GM18526 (cell line): ENCODE measurements around the gene PPP3CA.

Source experiments
- POLR2A ChIP-seq: IDR thresholded peaks from 3 replicates; pipeline ENCODE4 v1.6.1; 2011; ENCODE audit not compliant: insufficient read length; ENCODE audit errors: extremely low read depth

PPP3CA gene

GRCh38 chr4:101258883-101259282, 88.4 kb downstream of the PPP3CA start:
- TF ChIP-seq POLR2A = no peak

DNA sequence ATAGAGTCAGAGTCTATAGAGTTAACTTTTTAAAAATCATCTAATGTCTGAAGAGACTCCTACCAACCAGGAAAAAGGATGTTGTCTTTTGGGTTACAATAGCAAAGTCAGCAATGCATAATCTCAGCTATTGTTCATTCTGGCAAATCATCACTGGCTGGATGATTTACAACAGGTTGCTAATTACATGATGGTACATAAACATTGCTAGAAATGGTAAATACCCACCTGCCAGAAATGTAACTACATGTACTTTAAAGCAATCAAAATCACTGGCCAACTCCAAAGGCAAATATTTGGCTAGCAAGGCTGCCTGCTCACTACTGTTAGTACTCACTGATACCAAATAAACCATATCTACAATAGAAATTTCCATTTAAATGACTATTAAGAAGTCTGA, 91.1 kb downstream of the PPP3CA start:
- no peak for TF ChIP-seq POLR2A

- no peak for TF ChIP-seq POLR2A
Observed at GRCh38 chr4:101254776-101255175, 92.5 kb downstream of the PPP3CA start.

GRCh38 chr4:101253121-101253520, 94.2 kb downstream of the PPP3CA start:
- no peak for TF ChIP-seq POLR2A

GRCh38 chr4:101252721-101253120, 94.6 kb downstream of the PPP3CA start:
- TF ChIP-seq POLR2A = no peak

- TF ChIP-seq POLR2A = no peak
Observed at GRCh38 chr4:101251261-101251660, 96.1 kb downstream of the PPP3CA start.

GRCh38 chr4:101244349-101244748, 103.0 kb downstream of the PPP3CA start:
- no peak for TF ChIP-seq POLR2A

DNA sequence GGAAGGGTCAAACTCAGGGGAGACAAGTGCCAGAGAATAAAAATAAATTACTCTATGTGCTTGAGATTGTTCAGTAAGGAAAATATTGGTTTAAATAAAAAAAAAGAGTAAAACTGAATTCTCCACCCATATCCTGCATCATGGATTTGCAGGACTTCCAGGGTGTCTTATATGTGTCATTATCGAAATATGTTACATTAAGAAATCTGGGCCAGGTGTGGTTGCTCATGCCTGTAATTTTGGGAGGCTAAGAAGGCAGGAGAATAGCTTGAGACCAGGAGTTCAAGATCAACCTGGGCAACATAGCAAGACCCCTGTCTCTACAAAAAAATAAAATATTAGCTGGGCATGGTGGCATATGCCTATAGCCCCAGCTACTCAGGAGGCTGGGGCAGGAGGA, 104.9 kb downstream of the PPP3CA start:
- TF ChIP-seq POLR2A = no peak

GRCh38 chr4:101240099-101240498, 107.2 kb downstream of the PPP3CA start:
- TF ChIP-seq POLR2A = no peak

- no peak for TF ChIP-seq POLR2A
Observed at GRCh38 chr4:101239665-101240064, 107.7 kb downstream of the PPP3CA start.

GRCh38 chr4:101238706-101239105, 108.6 kb downstream of the PPP3CA start:
- no peak for TF ChIP-seq POLR2A

GRCh38 chr4:101237773-101238172, 109.6 kb downstream of the PPP3CA start:
- no peak for TF ChIP-seq POLR2A

GRCh38 chr4:101236097-101236496, 111.2 kb downstream of the PPP3CA start:
- TF ChIP-seq POLR2A = no peak

GRCh38 chr4:101232074-101232776, 115.1 kb downstream of the PPP3CA start:
- no peak for TF ChIP-seq POLR2A

- TF ChIP-seq POLR2A = no peak
Observed at GRCh38 chr4:101230801-101231426, 116.4 kb downstream of the PPP3CA start.

DNA sequence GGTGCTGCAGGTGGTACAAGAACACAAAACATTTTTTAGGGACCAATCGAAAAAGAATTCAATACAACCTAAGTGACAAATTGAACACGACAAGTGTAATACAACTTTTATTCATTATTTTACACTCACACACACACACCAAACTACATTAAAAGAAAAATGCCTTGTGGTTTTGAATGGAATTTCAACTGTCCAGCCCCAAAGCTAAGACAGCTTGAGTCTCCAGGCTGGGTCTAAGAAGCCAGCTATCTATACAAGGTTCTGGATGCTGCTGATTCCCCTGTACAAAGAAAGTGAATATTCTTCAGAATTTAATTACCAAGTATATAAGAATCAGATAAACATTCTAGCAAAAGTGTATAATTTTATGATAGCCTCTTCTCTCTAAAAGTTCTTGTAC, 118.2 kb downstream of the PPP3CA start:
- TF ChIP-seq POLR2A = no peak

DNA sequence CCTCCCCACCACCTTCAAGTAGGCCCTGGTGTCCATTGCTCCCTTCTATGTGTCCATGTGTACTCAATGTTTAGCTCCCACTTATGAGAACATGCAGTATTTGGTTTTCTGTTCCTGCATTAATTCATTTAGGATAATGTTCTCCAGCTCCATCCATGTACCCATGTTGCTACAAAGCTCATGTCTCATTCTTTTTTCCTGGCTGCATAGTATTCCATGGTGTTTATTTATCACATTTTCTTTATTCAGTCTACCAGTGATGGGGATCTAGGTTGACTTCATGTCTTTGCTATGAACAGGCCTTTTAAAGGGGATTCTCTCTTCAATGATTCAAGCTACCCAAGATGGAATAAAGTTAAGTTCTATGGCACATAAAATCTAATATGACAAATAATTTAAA, 119.6 kb downstream of the PPP3CA start:
- no peak for TF ChIP-seq POLR2A
